Right renal pelvis (tissue), 4 donors: ENCODE results near the gene ZBTB25. TPM values are rescaled to one million over a fixed set of nuclear protein-coding genes. Genes with fewer than 3 reads are reported as not detected.
"Not testable (repeated sequence)": the region's sequence is repeated elsewhere in the genome, so short reads cannot be mapped to it uniquely, and the experiment has no call there.

Source experiments
- DNase-seq, 4 donors: peaks; one replicate each; pipeline ENCODE4 v3.0.0-alpha.2; 2013; ENCODE audit warnings: low read depth in 4 of 4, low spot score in 3 of 4, missing footprints in 1 of 4
- polyA plus RNA-seq, 4 donors: library from polyadenylated mRNA; unstranded; fragments of 120-200 nt; gene quantifications; one replicate each; pipeline ENCODE4 v1.2.1, GENCODE V29; 2013; ENCODE audit not compliant: insufficient read length in 4 of 4

Gene ZBTB25
- polyA plus RNA-seq = 10 to 100 TPM in 1 of 4 donors, 1 to 10 TPM in 3; 8.9 to 10.6 (median 9.8) TPM

- peak; percentile 74 to 83 (median 79) for DNase-seq
These were observed at the start of gene ZBTB25 for GRCh38 chr14:64503434-64504309. TSS of gene ZBTB25 (minus strand) at chr14:64503838. CDS start at chr14:64490533, 13,305 bp downstream.

- no peak for DNase-seq
These were observed 47.1 kb upstream of the ZBTB25 start for GRCh38 chr14:64550621-64551333.

GRCh38 chr14:64549791-64550620 is 46.4 kb upstream of the ZBTB25 start, which contains the start of gene PPP1R36:
TSS of gene PPP1R36 (plus strand) at chr14:64549961. CDS start at chr14:64549998, 37 bp downstream.
- DNase-seq = peak in 1 of 4 donors; percentile 23

GRCh38 chr14:64549016-64549415 is 45.4 kb upstream of the ZBTB25 start:
- DNase-seq = no peak

- no peak for DNase-seq
These were observed 41.1 kb upstream of the ZBTB25 start for GRCh38 chr14:64544607-64545312.

GRCh38 chr14:64542836-64543201 is 39.2 kb upstream of the ZBTB25 start:
- DNase-seq = no peak

- peak in 1 of 4 donors; percentile 31 for DNase-seq
These were observed 38.6 kb upstream of the ZBTB25 start for GRCh38 chr14:64541972-64542835.

GRCh38 chr14:64541261-64541971 is 37.8 kb upstream of the ZBTB25 start:
- DNase-seq = peak in 1 of 4 donors; percentile 47

- DNase-seq = peak; percentile 98 to 100 (median 98)
These were observed 36.9 kb upstream of the ZBTB25 start, which contains the start of gene HSPA2 for GRCh38 chr14:64540208-64541202. TSS of gene HSPA2 (plus strand) at chr14:64540741. CDS start at chr14:64540850, 109 bp downstream.

GRCh38 chr14:64536488-64537245 is 33.0 kb upstream of the ZBTB25 start:
- DNase-seq = no peak

GRCh38 chr14:64531567-64531966 is 27.9 kb upstream of the ZBTB25 start:
- no peak for DNase-seq

GRCh38 chr14:64525354-64525753 is 21.7 kb upstream of the ZBTB25 start:
- DNase-seq = no peak

- DNase-seq = no peak
These were observed 19.1 kb upstream of the ZBTB25 start for GRCh38 chr14:64522591-64523355.

- no peak for DNase-seq
These were observed 17.1 kb upstream of the ZBTB25 start for GRCh38 chr14:64520699-64521098.

- DNase-seq = no peak
These were observed 14.6 kb upstream of the ZBTB25 start for GRCh38 chr14:64518229-64518628.

GRCh38 chr14:64517667-64518066 is 14.0 kb upstream of the ZBTB25 start:
- not testable (repeated sequence) for DNase-seq
